ENCODE results near the gene MMP25. TPM values are rescaled to one million over a fixed set of nuclear protein-coding genes. Genes with fewer than 3 reads are reported as not detected.

The MMP25 gene
- total RNA-seq, 1 donor = not detected

DNA sequence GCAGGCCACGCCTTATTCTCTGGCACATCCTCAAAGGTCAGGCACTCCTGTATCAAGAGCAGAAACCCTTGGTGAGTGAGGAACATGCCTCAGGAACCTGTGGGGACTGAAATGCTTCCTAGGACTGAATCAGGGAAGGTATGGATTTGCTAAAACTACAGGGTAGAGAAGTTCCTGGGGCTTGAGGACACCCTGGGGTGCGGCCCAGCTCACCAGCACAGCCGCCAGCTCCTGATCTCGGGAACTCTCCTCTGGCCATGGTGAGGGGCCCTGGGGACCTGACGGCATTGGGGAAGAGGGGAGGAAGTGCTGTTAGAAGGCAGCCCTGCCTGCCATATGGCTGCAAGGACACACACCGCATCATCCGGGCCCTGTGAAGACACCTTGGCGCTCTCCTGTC lies 45.2 kb downstream of the MMP25 start:
- DNase-seq (ENCODE audit: low read depth) = no peak
- H3K4me3 ChIP-seq (ENCODE audit: low read depth, low read length) = no peak overlapping the region
- TF ChIP-seq, protein P1, sequence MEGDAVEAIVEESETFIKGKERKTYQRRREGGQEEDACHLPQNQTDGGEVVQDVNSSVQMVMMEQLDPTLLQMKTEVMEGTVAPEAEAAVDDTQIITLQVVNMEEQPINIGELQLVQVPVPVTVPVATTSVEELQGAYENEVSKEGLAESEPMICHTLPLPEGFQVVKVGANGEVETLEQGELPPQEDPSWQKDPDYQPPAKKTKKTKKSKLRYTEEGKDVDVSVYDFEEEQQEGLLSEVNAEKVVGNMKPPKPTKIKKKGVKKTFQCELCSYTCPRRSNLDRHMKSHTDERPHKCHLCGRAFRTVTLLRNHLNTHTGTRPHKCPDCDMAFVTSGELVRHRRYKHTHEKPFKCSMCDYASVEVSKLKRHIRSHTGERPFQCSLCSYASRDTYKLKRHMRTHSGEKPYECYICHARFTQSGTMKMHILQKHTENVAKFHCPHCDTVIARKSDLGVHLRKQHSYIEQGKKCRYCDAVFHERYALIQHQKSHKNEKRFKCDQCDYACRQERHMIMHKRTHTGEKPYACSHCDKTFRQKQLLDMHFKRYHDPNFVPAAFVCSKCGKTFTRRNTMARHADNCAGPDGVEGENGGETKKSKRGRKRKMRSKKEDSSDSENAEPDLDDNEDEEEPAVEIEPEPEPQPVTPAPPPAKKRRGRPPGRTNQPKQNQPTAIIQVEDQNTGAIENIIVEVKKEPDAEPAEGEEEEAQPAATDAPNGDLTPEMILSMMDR (IDR thresholded peaks at IDR 0.05; ENCODE audit: insufficient read depth, low read length) = no peak

DNA sequence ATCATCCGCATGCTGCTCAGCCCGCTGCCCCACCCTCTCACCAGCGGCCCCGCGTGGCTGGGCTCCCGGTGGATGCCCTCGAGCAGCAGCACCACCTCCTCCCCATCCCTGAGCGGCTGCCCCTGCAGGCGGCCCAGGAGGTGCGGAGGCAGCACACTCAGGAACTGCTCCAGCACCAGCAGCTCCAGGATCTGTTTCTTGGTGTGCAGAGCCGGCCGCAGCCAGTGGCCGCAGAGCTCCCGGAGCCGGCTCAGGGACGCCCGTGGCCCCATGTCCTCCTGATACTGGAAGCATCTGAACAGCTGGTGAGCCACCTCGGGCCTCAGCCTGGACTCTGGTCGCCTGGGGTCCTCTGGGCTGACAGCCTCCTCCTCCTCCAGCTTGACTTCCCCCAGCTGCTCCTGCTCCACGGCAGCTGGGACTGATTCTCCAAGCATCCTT lies 46.2 kb downstream of the MMP25 start:
- H3K4me3 ChIP-seq (ENCODE audit: low read depth, low read length) = no peak overlapping the region
- no peak for DNase-seq (ENCODE audit: low read depth)
- TF ChIP-seq, protein P1 (IDR thresholded peaks at IDR 0.05; ENCODE audit: insufficient read depth, low read length) = no peak

DNA sequence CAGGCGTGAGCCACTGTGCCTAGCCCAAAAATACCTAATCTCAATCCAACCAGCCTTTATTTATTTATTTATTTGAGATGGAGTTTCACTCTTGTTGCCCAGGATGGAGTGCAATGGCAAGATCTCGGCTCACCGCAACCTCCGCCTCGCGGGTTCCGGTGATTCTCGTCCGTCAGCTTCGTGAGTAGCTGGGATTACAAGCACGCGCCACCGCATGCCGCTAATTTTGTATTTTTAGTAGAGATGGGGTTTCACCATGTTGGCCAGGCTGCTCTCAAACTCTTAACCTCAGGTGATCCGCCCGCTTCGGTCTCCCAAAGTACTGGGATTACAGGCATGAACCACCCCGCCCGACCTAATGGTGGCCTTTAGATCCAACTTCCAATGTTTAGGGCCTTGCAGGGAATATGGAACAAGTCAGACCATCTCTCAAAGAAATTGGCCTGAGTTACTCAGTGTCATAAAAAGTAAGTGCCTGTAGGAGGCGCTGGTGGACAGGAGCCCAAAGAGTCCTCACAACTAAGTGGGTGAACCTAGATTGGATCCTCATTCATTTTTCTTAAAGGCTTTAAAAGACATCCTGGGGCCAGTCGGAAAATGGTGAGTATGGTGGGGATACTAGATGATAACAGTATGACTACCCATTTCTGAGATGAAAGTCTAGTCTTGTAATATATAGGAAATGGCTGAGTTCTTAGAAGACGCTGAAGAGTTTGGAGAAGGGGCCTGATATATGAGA lies 48.1 kb downstream of the MMP25 start:
- TF ChIP-seq, protein P1 (IDR thresholded peaks at IDR 0.05; ENCODE audit: insufficient read depth, low read length) = peak; percentile 57
- DNase-seq (ENCODE audit: low read depth) = peak; percentile 46
- no peak overlapping the region for H3K4me3 ChIP-seq (ENCODE audit: low read depth, low read length)

DNA sequence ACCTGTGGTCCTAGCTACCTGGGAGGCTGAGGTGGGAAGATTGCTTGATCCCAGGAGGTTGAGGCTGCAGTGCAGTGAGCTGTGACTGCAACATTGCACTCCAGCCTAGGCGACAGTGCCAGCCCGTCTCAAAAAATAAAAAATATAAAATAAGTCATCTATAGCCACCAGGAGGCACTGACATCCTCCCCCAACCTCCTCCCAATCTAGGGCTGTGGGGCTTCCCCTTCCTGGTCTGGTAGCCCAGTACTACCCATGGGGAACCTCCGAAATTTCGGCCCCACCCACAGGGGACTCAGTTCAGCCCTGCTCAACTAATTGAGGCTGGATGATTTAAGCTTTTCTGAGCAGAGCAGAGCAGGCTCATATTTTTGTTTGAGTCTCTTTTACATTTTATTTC lies 49.5 kb downstream of the MMP25 start:
- no peak overlapping the region for H3K4me3 ChIP-seq (ENCODE audit: low read depth, low read length)
- TF ChIP-seq, protein P1 (IDR thresholded peaks at IDR 0.05; ENCODE audit: insufficient read depth, low read length) = peak; percentile 36
- no peak for DNase-seq (ENCODE audit: low read depth)

DNA sequence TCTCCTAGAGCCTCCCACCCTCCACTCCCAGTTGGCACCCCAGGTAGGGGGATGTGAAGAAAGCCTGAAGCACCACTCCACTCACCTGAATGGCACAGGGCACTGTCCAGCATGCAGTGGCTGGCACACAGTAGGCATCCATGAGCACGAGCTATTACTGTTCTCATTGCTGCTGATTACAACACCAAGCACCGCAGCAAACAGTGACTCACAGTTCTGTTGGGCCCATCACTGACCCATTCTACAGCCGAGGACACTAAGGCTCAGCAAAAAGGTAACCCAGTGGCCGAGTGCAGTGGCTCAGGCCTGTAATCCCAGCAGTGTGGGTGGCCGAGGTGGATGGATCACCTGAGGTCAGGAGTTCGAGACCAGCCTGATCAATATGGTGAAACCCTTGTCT lies 50.0 kb downstream of the MMP25 start:
- no peak for DNase-seq (ENCODE audit: low read depth)
- no peak overlapping the region for H3K4me3 ChIP-seq (ENCODE audit: low read depth, low read length)
- TF ChIP-seq, protein P1 (IDR thresholded peaks at IDR 0.05; ENCODE audit: insufficient read depth, low read length) = no peak

DNA sequence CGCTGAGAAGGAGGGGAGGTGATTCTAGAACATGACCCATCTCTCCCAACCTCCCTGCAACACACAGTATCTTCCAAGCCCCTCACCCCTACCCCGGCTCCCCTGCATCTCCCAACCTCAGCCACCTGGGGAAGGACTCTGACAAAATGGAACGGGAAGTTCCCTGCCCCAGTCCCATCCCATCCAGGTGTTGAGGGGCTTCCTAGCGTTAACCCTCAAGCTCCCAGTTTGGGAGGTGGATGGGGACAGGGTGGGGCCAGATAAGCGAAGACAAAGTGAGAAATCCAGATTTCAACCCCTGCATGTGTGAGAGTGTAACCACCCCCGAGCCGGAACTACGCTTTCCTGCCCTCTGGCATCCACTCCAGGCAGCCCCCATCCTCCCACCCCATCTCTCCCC lies 50.9 kb downstream of the MMP25 start:
- no peak overlapping the region for H3K4me3 ChIP-seq (ENCODE audit: low read depth, low read length)
- TF ChIP-seq, protein P1 (IDR thresholded peaks at IDR 0.05; ENCODE audit: insufficient read depth, low read length) = no peak
- no peak for DNase-seq (ENCODE audit: low read depth)
